Fibroblast of lung (primary cell): ENCODE data around the gene TESK2. TPM values are rescaled to one million over a fixed set of nuclear protein-coding genes. Genes with fewer than 3 reads are reported as not detected.

Experiments
- DNase-seq, 2 donors: peaks; one replicate each; pipeline versions ENCODE4 v3.0.0 to v3.0.0-alpha.2; 2010; ENCODE audit warnings: low read depth in 2 of 2
- H2AFZ ChIP-seq: 2 replicates; pipeline ENCODE4 v1.5.1; 2012; ENCODE audit warnings: low read length, control low read depth, inconsistent platforms
- H3K27ac ChIP-seq: 2 replicates; pipeline ENCODE4 v1.5.1; 2011; ENCODE audit warnings: low read length, control low read depth; ENCODE audit not compliant: insufficient read depth
- H3K27me3 ChIP-seq: 2 replicates; pipeline ENCODE4 v1.5.1; 2011; ENCODE audit warnings: mild to moderate bottlenecking, low read length; ENCODE audit not compliant: control insufficient read depth, insufficient read depth
- H3K36me3 ChIP-seq: 2 replicates; pipeline ENCODE4 v1.5.1; 2011; ENCODE audit warnings: low read length; ENCODE audit not compliant: control insufficient read depth, insufficient read depth
- H3K4me1 ChIP-seq: 2 replicates; pipeline ENCODE4 v1.5.1; 2011; ENCODE audit warnings: low read length; ENCODE audit not compliant: control insufficient read depth, insufficient read depth; ENCODE audit errors: extremely low read depth
- H3K4me2 ChIP-seq: 2 replicates; pipeline ENCODE4 v1.5.1; 2011; ENCODE audit warnings: low read length, control low read depth; ENCODE audit not compliant: insufficient read depth; ENCODE audit errors: extremely low read depth
- H3K4me3 ChIP-seq, 4 experiments: fragments of 200-600 bp in 1 of 4; sonication (generic) in 1 of 4; replicated peaks in 1 of 4; 2 replicates each; pipeline ENCODE4 v1.5.1; 2011 to 2016; ENCODE audit warnings: low read length in 4 of 4, low read depth in 3 of 4, mild to moderate bottlenecking in 3 of 4, control low read depth in 2 of 4, inconsistent platforms in 1 of 4, mixed read lengths in 1 of 4; ENCODE audit not compliant: insufficient read depth in 1 of 4; ENCODE audit errors: control extremely low read depth in 1 of 4
- H3K79me2 ChIP-seq: 2 replicates; pipeline ENCODE4 v1.5.1; 2012; ENCODE audit warnings: mild to moderate bottlenecking, low read length, inconsistent platforms; ENCODE audit not compliant: control insufficient read depth, insufficient read depth
- H3K9ac ChIP-seq: 2 replicates; pipeline ENCODE4 v1.5.1; 2011; ENCODE audit warnings: mild to moderate bottlenecking, low read length, control low read depth; ENCODE audit not compliant: insufficient read depth
- H3K9me3 ChIP-seq: 2 replicates; pipeline ENCODE4 v1.5.1; 2012; ENCODE audit warnings: low read depth, low read length; ENCODE audit not compliant: control insufficient read depth, insufficient read depth
- H4K20me1 ChIP-seq: 2 replicates; pipeline ENCODE4 v1.5.1; 2011; ENCODE audit warnings: low read length; ENCODE audit not compliant: control insufficient read depth, insufficient read depth; ENCODE audit errors: extremely low read depth
- CTCF ChIP-seq, 2 donors: IDR thresholded peaks in 1 of 2; conservative IDR thresholded peaks in 1 of 2; 1 replicate in 1 of 2; 2 replicates in 1 of 2; pipeline ENCODE4 v1.5.1; 2011 to 2012; ENCODE audit warnings: low read length in 2 of 2, control low read depth in 1 of 2, inconsistent platforms in 1 of 2, low read depth in 1 of 2, mild to moderate bottlenecking in 1 of 2
- EZH2 ChIP-seq: IDR thresholded peaks from 2 replicates; pipeline ENCODE4 v1.5.1; 2012; ENCODE audit warnings: low read length, control low read depth, mild to moderate bottlenecking; ENCODE audit errors: missing control alignments
- polyA plus RNA-seq, 2 donors: library from polyadenylated mRNA; depleted of rRNA in 1 of 2; stranded (reverse) in 1 of 2; unstranded in 1 of 2; fragments of >200 nt; gene quantifications; 2 replicates each; pipeline ENCODE4 v1.2.1, GENCODE V29; 2011 to 2012; ENCODE audit warnings: missing spikeins in 1 of 2
- total RNA-seq: library from RNA; depleted of rRNA; stranded (reverse); fragments of >200 nt; gene quantifications from 2 replicates; pipeline ENCODE4 v1.2.1, GENCODE V29; 2014

The TESK2 gene
- total and polyA plus RNA-seq, 2 donors (not counting 1 experiment from before 2014, with no cell fraction given): 1.7 to 4.3 TPM

GRCh38 chr1:45411510-45411899, 79.5 kb downstream of the TESK2 start:
- Histone ChIP-seq H3K4me1 (no peaks in the 10 kb centered on the region), H3K36me3 (no peaks in the 10 kb centered on the region), H3K79me2 (no peaks in the 10 kb centered on the region), H3K27ac (no peak overlapping the region), H3K4me3 (no peak overlapping the region), H3K9me3 (no peaks in the 10 kb centered on the region), H3K27me3 (no peaks in the 10 kb centered on the region), H4K20me1 (no peaks in the 10 kb centered on the region), H2AFZ (no peak overlapping the region), H3K4me2 (no peak overlapping the region), H3K9ac (no peak overlapping the region)
- no peak for DNase-seq
- TF ChIP-seq EZH2 (no peak), CTCF (conservative IDR thresholded peaks at IDR 0.05 in 1 of 2, IDR thresholded peaks at IDR 0.05 in 1 of 2; ENCODE audit: low read depth in 1 of 2, low read length in 2 of 2) (peak in 1 of 2 donors; percentile 3)

- TF ChIP-seq EZH2 (no peak), CTCF (conservative IDR thresholded peaks at IDR 0.05 in 1 of 2, IDR thresholded peaks at IDR 0.05 in 1 of 2; ENCODE audit: low read depth in 1 of 2, low read length in 2 of 2) (no peak)
- peak; percentile 12 to 31 for DNase-seq
- H4K20me1 ChIP-seq: no peaks in the 10 kb centered on the region
Measured at GRCh38 chr1:45410850-45411509, 80.0 kb downstream of the TESK2 start.

GRCh38 chr1:45409276-45409675, 81.7 kb downstream of the TESK2 start:
- Histone ChIP-seq H3K27ac (no peak overlapping the region), H3K79me2 (no peaks in the 10 kb centered on the region), H3K4me3 (no peak overlapping the region), H2AFZ (no peak overlapping the region), H3K4me1 (no peaks in the 10 kb centered on the region), H3K4me2 (no peak overlapping the region), H4K20me1 (no peaks in the 10 kb centered on the region), H3K9ac (no peak overlapping the region), H3K27me3 (no peaks in the 10 kb centered on the region), H3K9me3 (no peaks in the 10 kb centered on the region), H3K36me3 (no peaks in the 10 kb centered on the region)
- DNase-seq: no peak
- TF ChIP-seq EZH2: no peak
- no peak for TF ChIP-seq CTCF (conservative IDR thresholded peaks at IDR 0.05 in 1 of 2, IDR thresholded peaks at IDR 0.05 in 1 of 2; ENCODE audit: low read depth in 1 of 2, low read length in 2 of 2)

More at GRCh38 chr1:45410850-45411509, 80.0 kb downstream of the TESK2 start:
- H3K4me1 ChIP-seq: no peaks in the 10 kb centered on the region
- H2AFZ ChIP-seq: no peak overlapping the region
- no peak overlapping the region for H3K27ac ChIP-seq
- no peaks in the 10 kb centered on the region for H3K36me3 ChIP-seq
- H3K4me2 ChIP-seq: no peak overlapping the region
- no peaks in the 10 kb centered on the region for H3K27me3 ChIP-seq
- H3K9me3 ChIP-seq: no peaks in the 10 kb centered on the region
- H3K9ac ChIP-seq: no peak overlapping the region
- no peaks in the 10 kb centered on the region for H3K79me2 ChIP-seq
- H3K4me3 ChIP-seq: no peak overlapping the region
